HG03108 (cell line): ENCODE data around the gene ARHGAP24.

Source experiments
- ATAC-seq: cut with Tn5 transposase; IDR thresholded peaks from one replicate; pipeline ENCODE4 v1.9.1; 2021; ENCODE audit warnings: moderate library complexity; ENCODE audit not compliant: unreplicated experiment

ARHGAP24 gene

GRCh38 chr4:85577307-85577706, 102.4 kb downstream of the ARHGAP24 start:
- no peak for ATAC-seq

- ATAC-seq, result no peak
These were observed 105.0 kb downstream of the ARHGAP24 start for GRCh38 chr4:85579942-85580341.

- ATAC-seq, result no peak
These were observed 105.5 kb downstream of the ARHGAP24 start for GRCh38 chr4:85580489-85580888.

- ATAC-seq, result no peak
These were observed 113.0 kb downstream of the ARHGAP24 start for GRCh38 chr4:85587952-85588351.

- ATAC-seq, result no peak
These were observed 116.6 kb downstream of the ARHGAP24 start for GRCh38 chr4:85591406-85592098.

GRCh38 chr4:85595098-85595775, 120.3 kb downstream of the ARHGAP24 start:
- no peak for ATAC-seq

- no peak for ATAC-seq
These were observed 121.0 kb downstream of the ARHGAP24 start for GRCh38 chr4:85595796-85596559.

GRCh38 chr4:85598936-85599335, 124.0 kb downstream of the ARHGAP24 start:
- ATAC-seq, result no peak

- ATAC-seq, result no peak
These were observed 125.6 kb downstream of the ARHGAP24 start for GRCh38 chr4:85600501-85600900.

GRCh38 chr4:85603437-85604336, 128.7 kb downstream of the ARHGAP24 start:
- ATAC-seq, result no peak

GRCh38 chr4:85606505-85606904, 131.6 kb downstream of the ARHGAP24 start:
- ATAC-seq, result no peak

- ATAC-seq, result peak; percentile 78
These were observed 132.7 kb downstream of the ARHGAP24 start for GRCh38 chr4:85607624-85608023.

- peak; percentile 79 for ATAC-seq
These were observed 135.5 kb downstream of the ARHGAP24 start for GRCh38 chr4:85610450-85610849.

- no peak for ATAC-seq
These were observed 136.7 kb downstream of the ARHGAP24 start for GRCh38 chr4:85611661-85612060.

GRCh38 chr4:85613901-85614300, 139.0 kb downstream of the ARHGAP24 start:
- ATAC-seq, result no peak

- no peak for ATAC-seq
These were observed 141.0 kb downstream of the ARHGAP24 start for GRCh38 chr4:85615952-85616351.

- ATAC-seq, result no peak
These were observed 142.3 kb downstream of the ARHGAP24 start for GRCh38 chr4:85617202-85617601.

GRCh38 chr4:85632981-85633380, 158.0 kb downstream of the ARHGAP24 start:
- ATAC-seq, result no peak

- ATAC-seq, result no peak
These were observed 162.8 kb downstream of the ARHGAP24 start for GRCh38 chr4:85637778-85638177.

GRCh38 chr4:85639946-85640345, 165.0 kb downstream of the ARHGAP24 start:
- ATAC-seq, result no peak
